ENCODE data around the gene PHF5A. TPM values are rescaled to one million over a fixed set of nuclear protein-coding genes. Genes with fewer than 3 reads are reported as not detected.

PHF5A gene
- polyA plus RNA-seq, 1 of the 3 experiments (the other 2 are of a cell fraction) = 39.6 TPM

- H3K9me2 ChIP-seq = no peaks in the 10 kb centered on the region
- H3K27me3 ChIP-seq (ENCODE audit: insufficient read depth) = no peaks in the 10 kb centered on the region
- TF ChIP-seq MEF2A (IDR thresholded peaks at IDR 0.05; ENCODE audit: borderline replicate concordance, low read depth) (no peak), YY1 (IDR thresholded peaks at IDR 0.05; ENCODE audit: low read depth) (no peak), NRF1 (IDR thresholded peaks at IDR 0.05; ENCODE audit: low read depth, low read length) (no peak), IRF3 (IDR thresholded peaks at IDR 0.05; ENCODE audit: low read depth, low read length) (no peak), RXRA (IDR thresholded peaks at IDR 0.05; ENCODE audit: borderline replicate concordance, low read depth) (no peak), RCOR1 (IDR thresholded peaks at IDR 0.05; ENCODE audit: low read length) (no peak), JUND (IDR thresholded peaks at IDR 0.05) (no peak), CHD2 (IDR thresholded peaks at IDR 0.05; ENCODE audit: low read length, partially characterized antibody) (no peak), EZH2phosphoT487 (IDR thresholded peaks at IDR 0.05; ENCODE audit: borderline replicate concordance, low read depth) (no peak), GABPA (IDR thresholded peaks at IDR 0.05; ENCODE audit: low read depth) (no peak), TCF12 (IDR thresholded peaks at IDR 0.05) (no peak), RAD21 (IDR thresholded peaks at IDR 0.05; ENCODE audit: low read length) (no peak), POLR2AphosphoS5 (IDR thresholded peaks at IDR 0.05; ENCODE audit: low read depth, low read length) (no peak), GATA2 (CRISPR knock-in tag; IDR thresholded peaks at IDR 0.05) (no peak), FOXM1 (IDR thresholded peaks at IDR 0.05; ENCODE audit: low read depth) (no peak), ELF1 (IDR thresholded peaks at IDR 0.05) (no peak), SMC3 (IDR thresholded peaks at IDR 0.05; ENCODE audit: low read depth, low read length) (no peak)
- TF ChIP-seq, protein P1, sequence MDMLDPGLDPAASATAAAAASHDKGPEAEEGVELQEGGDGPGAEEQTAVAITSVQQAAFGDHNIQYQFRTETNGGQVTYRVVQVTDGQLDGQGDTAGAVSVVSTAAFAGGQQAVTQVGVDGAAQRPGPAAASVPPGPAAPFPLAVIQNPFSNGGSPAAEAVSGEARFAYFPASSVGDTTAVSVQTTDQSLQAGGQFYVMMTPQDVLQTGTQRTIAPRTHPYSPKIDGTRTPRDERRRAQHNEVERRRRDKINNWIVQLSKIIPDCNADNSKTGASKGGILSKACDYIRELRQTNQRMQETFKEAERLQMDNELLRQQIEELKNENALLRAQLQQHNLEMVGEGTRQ (IDR thresholded peaks at IDR 0.05; ENCODE audit: borderline replicate concordance, low read depth, low read length) = no peak
- TF ChIP-seq, protein P2, sequence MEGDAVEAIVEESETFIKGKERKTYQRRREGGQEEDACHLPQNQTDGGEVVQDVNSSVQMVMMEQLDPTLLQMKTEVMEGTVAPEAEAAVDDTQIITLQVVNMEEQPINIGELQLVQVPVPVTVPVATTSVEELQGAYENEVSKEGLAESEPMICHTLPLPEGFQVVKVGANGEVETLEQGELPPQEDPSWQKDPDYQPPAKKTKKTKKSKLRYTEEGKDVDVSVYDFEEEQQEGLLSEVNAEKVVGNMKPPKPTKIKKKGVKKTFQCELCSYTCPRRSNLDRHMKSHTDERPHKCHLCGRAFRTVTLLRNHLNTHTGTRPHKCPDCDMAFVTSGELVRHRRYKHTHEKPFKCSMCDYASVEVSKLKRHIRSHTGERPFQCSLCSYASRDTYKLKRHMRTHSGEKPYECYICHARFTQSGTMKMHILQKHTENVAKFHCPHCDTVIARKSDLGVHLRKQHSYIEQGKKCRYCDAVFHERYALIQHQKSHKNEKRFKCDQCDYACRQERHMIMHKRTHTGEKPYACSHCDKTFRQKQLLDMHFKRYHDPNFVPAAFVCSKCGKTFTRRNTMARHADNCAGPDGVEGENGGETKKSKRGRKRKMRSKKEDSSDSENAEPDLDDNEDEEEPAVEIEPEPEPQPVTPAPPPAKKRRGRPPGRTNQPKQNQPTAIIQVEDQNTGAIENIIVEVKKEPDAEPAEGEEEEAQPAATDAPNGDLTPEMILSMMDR (IDR thresholded peaks at IDR 0.05) = no peak
- TF ChIP-seq, protein P3, sequence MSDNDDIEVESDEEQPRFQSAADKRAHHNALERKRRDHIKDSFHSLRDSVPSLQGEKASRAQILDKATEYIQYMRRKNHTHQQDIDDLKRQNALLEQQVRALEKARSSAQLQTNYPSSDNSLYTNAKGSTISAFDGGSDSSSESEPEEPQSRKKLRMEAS (IDR thresholded peaks at IDR 0.05; ENCODE audit: low read depth) = no peak
- no peak overlapping the region for H3K9ac ChIP-seq
- no peak overlapping the region for H2AFZ ChIP-seq (ENCODE audit: low read depth)
- no peak overlapping the region for H3K27ac ChIP-seq (ENCODE audit: low read depth in 2 of 2, low read length in 1 of 2)
- H3F3A ChIP-seq (replicated peaks; ENCODE audit: insufficient read depth) = no peaks in the 10 kb centered on the region
- peaks cover 0 to 9% of the 10 kb centered on the region in 2 experiments for H3K36me3 ChIP-seq (replicated peaks in 1 of 2; ENCODE audit: control insufficient read depth in 1 of 2, insufficient read depth in 2 of 2, low read length in 1 of 2)
- no CpG with 5 or more reads among the region's 2 CpGs for WGBS (ENCODE audit: low lambda C conversion rate)
- no peak overlapping the region for H3K4me2 ChIP-seq
- no peak for DNase-seq
- H3K4me3 ChIP-seq (ENCODE audit: low read depth in 2 of 2, low read length in 1 of 2) = no peak overlapping the region
- no peaks in the 10 kb centered on the region for H4K20me1 ChIP-seq (ENCODE audit: insufficient read depth)
- ChIA-PET CTCF (interaction anchor here (0.7 to 4.4 kb wide), 2 partner anchors 15 to 109 kb away, joined by 3 to 15 read pairs; no protein-coding TSS in a partner anchor), POLR2A (no interaction called here)
- peaks cover 0 to 11% of the 10 kb centered on the region in 2 experiments; a peak in 2 of 4 replicates for H3K4me1 ChIP-seq (ENCODE audit: control insufficient read depth in 1 of 2, insufficient read depth in 2 of 2, low read depth in 1 of 2, low read length in 1 of 2)
- no peaks in the 10 kb centered on the region for H3K9me3 ChIP-seq
- no peaks in the 10 kb centered on the region for H3K79me2 ChIP-seq (ENCODE audit: insufficient read depth)
Measured at GRCh38 chr22:41511521-41511968, 43.1 kb upstream of the PHF5A start.
